Omental fat pad (tissue), 4 donors: ENCODE measurements around the gene TM9SF1. TPM values are rescaled to one million over a fixed set of nuclear protein-coding genes. Genes with fewer than 3 reads are reported as not detected.
A peak's percentile ranks its signal among the peaks of the same experiment; 100 is the strongest.
"Not testable (repeated sequence)": the region's sequence is repeated elsewhere in the genome, so short reads cannot be mapped to it uniquely, and the experiment has no call there.

Experiments used
- ATAC-seq: fragments of 150-250 bp; one replicate; pipeline ENCODE4 v1.9.1; 2016; ENCODE audit warnings: mild to moderate bottlenecking, moderate library complexity; ENCODE audit not compliant: low FRiP score
- DNase-seq: peaks from one replicate; pipeline ENCODE4 v3.0.0-alpha.2; 2019; ENCODE audit warnings: low spot score
- CTCF ChIP-seq, 3 donors: fragments of 450-650 bp; IDR thresholded peaks; one replicate each; pipeline ENCODE4 v1.5.1; 2016 to 2017; ENCODE audit warnings: antibody characterized with exemption in 3 of 3, mild to moderate bottlenecking in 3 of 3, moderate library complexity in 2 of 3
- total RNA-seq, 4 donors: library from RNA; depleted of rRNA; stranded (reverse); fragments of >200 nt; gene quantifications; one replicate each; pipeline ENCODE4 v1.1.0, GENCODE V29; 2016

TM9SF1 gene
- total RNA-seq, 4 donors from 2014 or later, result 54.9 to 65.5 (median 60.9) TPM

- TF ChIP-seq CTCF (IDR thresholded peaks at IDR 0.05), result no peak
- peak; percentile 96 for ATAC-seq
These were observed 18.0 kb upstream of the TM9SF1 start, which contains the start of gene CHMP4A for GRCh38 chr14:24212924-24213865. Gene CHMP4A, minus strand, starts transcription at chr14:24213488. Its CDS starts 49 bp downstream, at chr14:24213439.

GRCh38 chr14:24211311-24211710, 16.1 kb upstream of the TM9SF1 start:
- no peak for TF ChIP-seq CTCF (IDR thresholded peaks at IDR 0.05)
- ATAC-seq (no peak), DNase-seq (no peak)

More at GRCh38 chr14:24212924-24213865, 18.0 kb upstream of the TM9SF1 start, which contains the start of gene CHMP4A:
- peak; percentile 95 for DNase-seq

- ATAC-seq, result no peak
- no peak for DNase-seq
- TF ChIP-seq CTCF (IDR thresholded peaks at IDR 0.05), result no peak
These were observed 12.4 kb upstream of the TM9SF1 start for GRCh38 chr14:24207625-24208024.

- no peak for ATAC-seq
- TF ChIP-seq CTCF (IDR thresholded peaks at IDR 0.05), result no peak
- DNase-seq, result no peak
These were observed 11.9 kb upstream of the TM9SF1 start for GRCh38 chr14:24207104-24207551.

GRCh38 chr14:24206260-24207103, 11.2 kb upstream of the TM9SF1 start:
- TF ChIP-seq CTCF (IDR thresholded peaks at IDR 0.05), result no peak
- no peak for DNase-seq
- ATAC-seq, result no peak

GRCh38 chr14:24204163-24205146, 9.2 kb upstream of the TM9SF1 start:
- DNase-seq, result no peak
- TF ChIP-seq CTCF (IDR thresholded peaks at IDR 0.05), result no peak
- no peak for ATAC-seq

- ATAC-seq, DNase-seq: not testable (repeated sequence)
These were observed 8.1 kb upstream of the TM9SF1 start for GRCh38 chr14:24203249-24203886.

GRCh38 chr14:24202538-24202937, 7.3 kb upstream of the TM9SF1 start:
- ATAC-seq, DNase-seq: not testable (repeated sequence)
